OCI-LY7 (cell line): ENCODE measurements around the gene SCN8A.

ENCODE experiments used
- EZH2phosphoT487 ChIP-seq: fragments of 200-600 bp; sonication (generic); IDR thresholded peaks from 2 replicates; pipeline ENCODE4 v1.6.1; 2018; ENCODE audit warnings: low read depth, borderline replicate concordance, mild to moderate bottlenecking, mixed run types, antibody characterized with exemption, low read length, moderate library complexity, mixed read lengths
- TF ChIP-seq, protein P1 (sequence below): fragments of 200-600 bp; sonication (generic); conservative IDR thresholded peaks from 2 replicates; pipeline ENCODE4 v1.5.1; 2014; ENCODE audit warnings: mild to moderate bottlenecking, antibody characterized with exemption, low read length, moderate library complexity, mixed read lengths

DNA sequence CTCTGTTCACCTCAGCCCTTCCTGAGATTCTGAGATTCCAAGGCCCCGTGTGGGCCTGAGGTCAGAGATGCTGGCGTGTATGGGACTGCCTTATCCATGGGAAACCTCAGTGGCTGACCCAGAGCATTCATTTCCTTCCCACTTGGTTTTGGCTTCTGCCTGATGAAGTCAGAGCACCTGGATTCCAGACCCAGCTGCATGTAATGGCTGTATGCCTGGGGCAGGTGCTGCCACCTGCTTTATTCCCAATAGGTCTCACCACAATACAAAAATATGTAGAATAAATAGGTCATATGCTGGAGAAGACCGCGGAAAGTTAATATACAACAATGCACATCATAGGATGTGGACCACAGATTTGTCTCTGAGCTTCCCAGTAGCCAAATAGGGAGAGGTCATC lies 231.9 kb downstream of the SCN8A start:
- TF ChIP-seq EZH2phosphoT487, result no peak
- TF ChIP-seq, protein P1, sequence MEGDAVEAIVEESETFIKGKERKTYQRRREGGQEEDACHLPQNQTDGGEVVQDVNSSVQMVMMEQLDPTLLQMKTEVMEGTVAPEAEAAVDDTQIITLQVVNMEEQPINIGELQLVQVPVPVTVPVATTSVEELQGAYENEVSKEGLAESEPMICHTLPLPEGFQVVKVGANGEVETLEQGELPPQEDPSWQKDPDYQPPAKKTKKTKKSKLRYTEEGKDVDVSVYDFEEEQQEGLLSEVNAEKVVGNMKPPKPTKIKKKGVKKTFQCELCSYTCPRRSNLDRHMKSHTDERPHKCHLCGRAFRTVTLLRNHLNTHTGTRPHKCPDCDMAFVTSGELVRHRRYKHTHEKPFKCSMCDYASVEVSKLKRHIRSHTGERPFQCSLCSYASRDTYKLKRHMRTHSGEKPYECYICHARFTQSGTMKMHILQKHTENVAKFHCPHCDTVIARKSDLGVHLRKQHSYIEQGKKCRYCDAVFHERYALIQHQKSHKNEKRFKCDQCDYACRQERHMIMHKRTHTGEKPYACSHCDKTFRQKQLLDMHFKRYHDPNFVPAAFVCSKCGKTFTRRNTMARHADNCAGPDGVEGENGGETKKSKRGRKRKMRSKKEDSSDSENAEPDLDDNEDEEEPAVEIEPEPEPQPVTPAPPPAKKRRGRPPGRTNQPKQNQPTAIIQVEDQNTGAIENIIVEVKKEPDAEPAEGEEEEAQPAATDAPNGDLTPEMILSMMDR, result no peak
